Measurements from ENCODE around the gene CHCHD2. TPM values are rescaled to one million over a fixed set of nuclear protein-coding genes. Genes with fewer than 3 reads are reported as not detected.

The CHCHD2 gene
- total and polyA plus RNA-seq, 2 of the 13 experiments (the other 11 are each of a cell fraction or from before 2014, with no cell fraction given) = 330 to 572 TPM

- 0 out of 2 replicates have a peak, but pooled peaks have one; percentile 33 for TF ChIP-seq ZNF281 (CRISPR knock-in tag; IDR thresholded peaks at IDR 0.05; ENCODE audit: borderline replicate concordance)
- peak; percentile 57; the same call in 1 of the 2 replicates for TF ChIP-seq ZFP90 (CRISPR knock-in tag; IDR thresholded peaks at IDR 0.05; ENCODE audit: borderline replicate concordance)
- no peak for TF ChIP-seq GTF2F1 (IDR thresholded peaks at IDR 0.05; ENCODE audit: low read length)
- TF ChIP-seq PAX8 (CRISPR knock-in tag; IDR thresholded peaks at IDR 0.05; ENCODE audit: borderline replicate concordance) = no peak
- no peak for TF ChIP-seq TCF7L2 (IDR thresholded peaks at IDR 0.05; ENCODE audit: low read depth, low read length)
- TF ChIP-seq ATRX (CRISPR knock-in tag; IDR thresholded peaks at IDR 0.05; ENCODE audit: borderline replicate concordance) = no peak
- TF ChIP-seq ZNF337 (CRISPR knock-in tag; IDR thresholded peaks at IDR 0.05; ENCODE audit: borderline replicate concordance, low read depth) = 0 out of 2 replicates have a peak, but pooled peaks have one; percentile 69
- TF ChIP-seq ZHX2 (IDR thresholded peaks at IDR 0.05; ENCODE audit: low read depth) = no peak
- peak; percentile 73; the same call in 1 of the 2 replicates for TF ChIP-seq ZHX2 (CRISPR knock-in tag; IDR thresholded peaks at IDR 0.05; ENCODE audit: borderline replicate concordance)
- no peak for TF ChIP-seq ZNF644 (CRISPR knock-in tag; IDR thresholded peaks at IDR 0.05; ENCODE audit: low read depth)
- no peak for TF ChIP-seq HNF1A (IDR thresholded peaks at IDR 0.05; ENCODE audit: low read depth)
- peak; percentile 57; the same call in 1 of the 2 replicates for TF ChIP-seq HNF1A (CRISPR knock-in tag; IDR thresholded peaks at IDR 0.05; ENCODE audit: borderline replicate concordance)
- TF ChIP-seq POGZ (CRISPR knock-in tag; IDR thresholded peaks at IDR 0.05) = peak; percentile 92
- TF ChIP-seq FOSL1 (CRISPR knock-in tag; IDR thresholded peaks at IDR 0.05; ENCODE audit: borderline replicate concordance) = no peak
- peak; percentile 86; the same call in 2 of the 3 replicates for TF ChIP-seq MXI1 (IDR thresholded peaks at IDR 0.05; ENCODE audit: borderline replicate concordance, low read depth, low read length)
- TF ChIP-seq NFKB2 (CRISPR knock-in tag; IDR thresholded peaks at IDR 0.05; ENCODE audit: borderline replicate concordance) = peak; percentile 78; the same call in 1 of the 2 replicates
Measured at GRCh38 chr7:56063882-56064625, 42.2 kb downstream of the CHCHD2 start, which contains the start of gene SUMF2 (continued).

All from HepG2 (cell line).